GM23338 (cell line): ENCODE measurements around the gene UPP2. TPM values are rescaled to one million over a fixed set of nuclear protein-coding genes. Genes with fewer than 3 reads are reported as not detected.

ENCODE experiments used
- ATAC-seq: fragments of 200-7000 bp; cut with Tn5 transposase; 3 replicates; pipeline ENCODE4 v1.9.1; 2020
- DNase-seq: peaks from one replicate; pipeline ENCODE4 v3.0.0-alpha.2; 2015; ENCODE audit warnings: low spot score
- H2AFZ ChIP-seq: fragments of 200-600 bp; sonication (generic); 2 replicates; pipeline ENCODE4 v1.8.0; 2016; ENCODE audit warnings: antibody characterized with exemption, mild to moderate bottlenecking, moderate library complexity
- H3F3A ChIP-seq: fragments of 200-600 bp; sonication (generic); replicated peaks from 2 replicates; pipeline ENCODE4 v1.8.0; 2017; ENCODE audit warnings: antibody characterized with exemption, mixed run types, low read depth
- H3K27ac ChIP-seq: fragments of 200-600 bp; sonication (generic); 2 replicates; pipeline ENCODE4 v1.6.1; 2016; ENCODE audit warnings: low read depth
- H3K27me3 ChIP-seq: fragments of 200-600 bp; sonication (generic); 2 replicates; pipeline ENCODE4 v1.8.0; 2016; ENCODE audit warnings: mild to moderate bottlenecking, mixed run types, moderate library complexity; ENCODE audit not compliant: insufficient read depth
- H3K36me3 ChIP-seq: fragments of 200-600 bp; sonication (generic); 2 replicates; pipeline ENCODE4 v1.8.0; 2016; ENCODE audit warnings: mild to moderate bottlenecking; ENCODE audit not compliant: insufficient read depth
- H3K4me1 ChIP-seq: fragments of 200-600 bp; sonication (generic); 2 replicates; pipeline ENCODE4 v1.8.0; 2016; ENCODE audit warnings: mild to moderate bottlenecking, moderate library complexity; ENCODE audit not compliant: insufficient read depth
- H3K4me2 ChIP-seq: fragments of 200-600 bp; sonication (generic); 2 replicates; pipeline ENCODE4 v1.7.1; 2017; ENCODE audit warnings: mixed run types
- H3K4me3 ChIP-seq: fragments of 200-600 bp; sonication (generic); 2 replicates; pipeline ENCODE4 v1.6.1; 2016; ENCODE audit warnings: mixed run types
- H3K79me2 ChIP-seq: fragments of 200-600 bp; sonication (generic); replicated peaks from 2 replicates; pipeline ENCODE4 v1.8.0; 2017; ENCODE audit warnings: mild to moderate bottlenecking; ENCODE audit not compliant: insufficient read depth
- H3K9me2 ChIP-seq: fragments of 200-600 bp; sonication (generic); 2 replicates; pipeline ENCODE4 v1.8.0; 2017; ENCODE audit not compliant: insufficient read depth
- H4K20me1 ChIP-seq: fragments of 200-600 bp; sonication (generic); replicated peaks from 2 replicates; pipeline ENCODE4 v1.8.0; 2017; ENCODE audit warnings: mild to moderate bottlenecking; ENCODE audit not compliant: insufficient read depth
- H3K27ac Mint-ChIP-seq: 2 replicates; pipeline ENCODE4 v1.8.0; 2020; ENCODE audit warnings: inconsistent platforms, mild to moderate bottlenecking, moderate library complexity, mixed read lengths
- H3K27me3 Mint-ChIP-seq: 3 replicates; pipeline ENCODE4 v1.8.0; 2022; ENCODE audit warnings: low read depth, mild to moderate bottlenecking, moderate library complexity, mixed read lengths, inconsistent platforms; ENCODE audit not compliant: insufficient read depth, poor library complexity
- H3K36me3 Mint-ChIP-seq: 3 replicates; pipeline ENCODE4 v1.8.0; 2021; ENCODE audit warnings: low read depth, mild to moderate bottlenecking, inconsistent platforms, moderate library complexity, mixed read lengths
- H3K4me1 Mint-ChIP-seq: 3 replicates; pipeline ENCODE4 v1.8.0; 2020; ENCODE audit warnings: mild to moderate bottlenecking, inconsistent platforms, mixed read lengths
- H3K4me3 Mint-ChIP-seq: 3 replicates; pipeline ENCODE4 v1.8.0; 2021; ENCODE audit warnings: moderate library complexity, mild to moderate bottlenecking, inconsistent platforms, mixed read lengths
- H3K9me3 Mint-ChIP-seq: 3 replicates; pipeline ENCODE4 v1.8.0; 2020; ENCODE audit warnings: moderate library complexity, mild to moderate bottlenecking, inconsistent platforms, mixed read lengths
- CREB1 ChIP-seq: fragments of 250-450 bp; sonication (Bioruptor Pico); IDR thresholded peaks from 2 replicates; pipeline ENCODE4 v1.5.0; 2020; ENCODE audit warnings: low read depth, mild to moderate bottlenecking, moderate library complexity
- ETS1 ChIP-seq: IDR thresholded peaks from 2 replicates; pipeline ENCODE4 v1.6.1; 2016; ENCODE audit warnings: antibody characterized with exemption
- EZH2 ChIP-seq: fragments of 200-600 bp; sonication (generic); IDR thresholded peaks from one replicate; pipeline ENCODE4 v1.8.0; 2017; ENCODE audit warnings: antibody characterized with exemption, mild to moderate bottlenecking, low read depth; ENCODE audit not compliant: unreplicated experiment
- EZH2phosphoT487 ChIP-seq: fragments of 200-600 bp; sonication (generic); IDR thresholded peaks from one replicate; pipeline ENCODE4 v1.8.1; 2018; ENCODE audit warnings: antibody characterized with exemption; ENCODE audit not compliant: unreplicated experiment
- JUNB ChIP-seq: IDR thresholded peaks from one replicate; pipeline ENCODE4 v1.6.1; 2016; ENCODE audit warnings: antibody characterized with exemption; ENCODE audit not compliant: unreplicated experiment
- NANOG ChIP-seq: IDR thresholded peaks from 2 replicates; pipeline ENCODE4 v1.6.1; 2016; ENCODE audit warnings: antibody characterized with exemption, borderline replicate concordance
- POLR2AphosphoS5 ChIP-seq: IDR thresholded peaks from 2 replicates; pipeline ENCODE4 v1.6.1; 2016; ENCODE audit warnings: antibody characterized with exemption, low read depth
- STAT1 ChIP-seq: IDR thresholded peaks from one replicate; pipeline ENCODE4 v1.6.1; 2016; ENCODE audit warnings: antibody characterized with exemption; ENCODE audit not compliant: unreplicated experiment
- ZNF114 ChIP-seq: fragments of 250-450 bp; sonication (Bioruptor Pico); IDR thresholded peaks from 2 replicates; pipeline ENCODE4 v1.5.0; 2020; ENCODE audit warnings: mild to moderate bottlenecking, moderate library complexity
- ZNF331 ChIP-seq: fragments of 250-450 bp; sonication (Bioruptor Pico); IDR thresholded peaks from 2 replicates; pipeline ENCODE4 v1.5.0; 2020; ENCODE audit warnings: low read depth, mild to moderate bottlenecking, moderate library complexity
- polyA plus RNA-seq: library from polyadenylated mRNA; unstranded; fragments of >200 nt; fragmentation: Nextera tagmentation; extraction: Ambion mirVana; gene quantifications from 2 replicates; pipeline ENCODE4 v1.2.1, GENCODE V29; 2016
- total RNA-seq: library from RNA; depleted of rRNA; stranded (reverse); fragments of >200 nt; shearing (Covaris generic); gene quantifications from 2 replicates; pipeline ENCODE4 v1.2.3, GENCODE V29; 2014
- TF ChIP-seq, protein P1 (sequence below): fragments of 250-450 bp; sonication (Bioruptor Pico); IDR thresholded peaks from 2 replicates; pipeline ENCODE4 v1.5.0; 2020; ENCODE audit warnings: mild to moderate bottlenecking, moderate library complexity
- TF ChIP-seq, protein P2 (sequence below): IDR thresholded peaks from one replicate; pipeline ENCODE4 v1.6.1; 2018; ENCODE audit warnings: antibody characterized with exemption; ENCODE audit not compliant: unreplicated experiment
- TF ChIP-seq, protein P3 (sequence below), 2 experiments: fragments of 200-600 bp in 1 of 2; sonication (generic) in 1 of 2; conservative IDR thresholded peaks; 2 replicates each; pipeline versions ENCODE4 v1.5.1 to v1.6.1; 2016 to 2017; ENCODE audit warnings: antibody characterized with exemption in 2 of 2, low read depth in 2 of 2, mild to moderate bottlenecking in 2 of 2, moderate library complexity in 1 of 2

The UPP2 gene
- total and polyA plus RNA-seq, 2 experiments from 2014 or later = not detected

DNA sequence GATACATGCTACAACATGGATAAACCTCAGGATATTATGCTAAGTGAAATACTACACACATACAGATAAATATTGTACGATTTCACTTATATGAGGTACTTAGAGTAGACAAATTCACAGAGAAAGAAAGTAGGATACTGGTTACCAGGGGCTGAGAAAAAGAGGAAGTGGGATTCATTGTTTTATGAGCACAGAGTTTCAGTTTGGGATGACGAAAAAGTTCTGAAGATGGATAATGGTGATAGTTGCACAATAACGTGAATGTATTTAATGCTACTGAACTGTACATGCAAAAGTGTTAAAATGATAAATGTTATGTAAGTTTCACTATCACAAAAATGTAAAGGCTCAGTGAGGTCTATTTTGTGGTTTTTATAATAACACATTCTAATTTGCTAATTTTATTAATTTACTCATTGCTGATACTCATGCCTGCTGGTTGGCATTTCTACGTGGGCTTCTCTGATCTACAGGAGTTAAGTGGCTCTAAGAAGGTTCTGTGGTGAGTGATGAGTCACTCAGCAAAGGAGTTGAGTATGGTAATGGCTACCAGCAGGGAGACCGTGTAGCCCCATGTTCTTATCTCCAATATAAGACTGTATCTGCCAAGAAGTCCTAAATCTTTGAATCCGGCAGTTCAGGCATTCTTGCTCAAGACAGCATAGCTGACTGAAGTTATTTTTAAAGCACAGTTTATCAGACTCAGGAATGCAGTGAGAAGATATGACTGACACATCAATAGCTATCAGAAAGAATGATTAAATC is 41.1 kb downstream of the UPP2 start:
- Histone ChIP-seq H3F3A (no peaks in the 10 kb centered on the region), H2AFZ (no peak overlapping the region), H3K79me2 (no peaks in the 10 kb centered on the region), H3K27ac (no peak overlapping the region), H3K4me1 (no peaks in the 10 kb centered on the region), H3K27me3 (no peaks in the 10 kb centered on the region), H3K36me3 (no peaks in the 10 kb centered on the region), H3K9me2 (peaks cover 7% of the 10 kb centered on the region; the same call in 1 of the 2 replicates), H3K4me2 (no peak overlapping the region), H4K20me1 (no peaks in the 10 kb centered on the region), H3K4me3 (no peak overlapping the region)
- Mint-ChIP-seq H3K4me3 (no peak overlapping the region), H3K27ac (no peak overlapping the region), H3K36me3 (no peaks in the 10 kb centered on the region), H3K4me1 (peaks cover 13% of the 10 kb centered on the region), H3K9me3 (no peaks in the 10 kb centered on the region), H3K27me3 (peaks cover 4% of the 10 kb centered on the region)
- ATAC-seq (no peak), DNase-seq (no peak)
- TF ChIP-seq ZNF114 = no peak
- TF ChIP-seq, protein P1, sequence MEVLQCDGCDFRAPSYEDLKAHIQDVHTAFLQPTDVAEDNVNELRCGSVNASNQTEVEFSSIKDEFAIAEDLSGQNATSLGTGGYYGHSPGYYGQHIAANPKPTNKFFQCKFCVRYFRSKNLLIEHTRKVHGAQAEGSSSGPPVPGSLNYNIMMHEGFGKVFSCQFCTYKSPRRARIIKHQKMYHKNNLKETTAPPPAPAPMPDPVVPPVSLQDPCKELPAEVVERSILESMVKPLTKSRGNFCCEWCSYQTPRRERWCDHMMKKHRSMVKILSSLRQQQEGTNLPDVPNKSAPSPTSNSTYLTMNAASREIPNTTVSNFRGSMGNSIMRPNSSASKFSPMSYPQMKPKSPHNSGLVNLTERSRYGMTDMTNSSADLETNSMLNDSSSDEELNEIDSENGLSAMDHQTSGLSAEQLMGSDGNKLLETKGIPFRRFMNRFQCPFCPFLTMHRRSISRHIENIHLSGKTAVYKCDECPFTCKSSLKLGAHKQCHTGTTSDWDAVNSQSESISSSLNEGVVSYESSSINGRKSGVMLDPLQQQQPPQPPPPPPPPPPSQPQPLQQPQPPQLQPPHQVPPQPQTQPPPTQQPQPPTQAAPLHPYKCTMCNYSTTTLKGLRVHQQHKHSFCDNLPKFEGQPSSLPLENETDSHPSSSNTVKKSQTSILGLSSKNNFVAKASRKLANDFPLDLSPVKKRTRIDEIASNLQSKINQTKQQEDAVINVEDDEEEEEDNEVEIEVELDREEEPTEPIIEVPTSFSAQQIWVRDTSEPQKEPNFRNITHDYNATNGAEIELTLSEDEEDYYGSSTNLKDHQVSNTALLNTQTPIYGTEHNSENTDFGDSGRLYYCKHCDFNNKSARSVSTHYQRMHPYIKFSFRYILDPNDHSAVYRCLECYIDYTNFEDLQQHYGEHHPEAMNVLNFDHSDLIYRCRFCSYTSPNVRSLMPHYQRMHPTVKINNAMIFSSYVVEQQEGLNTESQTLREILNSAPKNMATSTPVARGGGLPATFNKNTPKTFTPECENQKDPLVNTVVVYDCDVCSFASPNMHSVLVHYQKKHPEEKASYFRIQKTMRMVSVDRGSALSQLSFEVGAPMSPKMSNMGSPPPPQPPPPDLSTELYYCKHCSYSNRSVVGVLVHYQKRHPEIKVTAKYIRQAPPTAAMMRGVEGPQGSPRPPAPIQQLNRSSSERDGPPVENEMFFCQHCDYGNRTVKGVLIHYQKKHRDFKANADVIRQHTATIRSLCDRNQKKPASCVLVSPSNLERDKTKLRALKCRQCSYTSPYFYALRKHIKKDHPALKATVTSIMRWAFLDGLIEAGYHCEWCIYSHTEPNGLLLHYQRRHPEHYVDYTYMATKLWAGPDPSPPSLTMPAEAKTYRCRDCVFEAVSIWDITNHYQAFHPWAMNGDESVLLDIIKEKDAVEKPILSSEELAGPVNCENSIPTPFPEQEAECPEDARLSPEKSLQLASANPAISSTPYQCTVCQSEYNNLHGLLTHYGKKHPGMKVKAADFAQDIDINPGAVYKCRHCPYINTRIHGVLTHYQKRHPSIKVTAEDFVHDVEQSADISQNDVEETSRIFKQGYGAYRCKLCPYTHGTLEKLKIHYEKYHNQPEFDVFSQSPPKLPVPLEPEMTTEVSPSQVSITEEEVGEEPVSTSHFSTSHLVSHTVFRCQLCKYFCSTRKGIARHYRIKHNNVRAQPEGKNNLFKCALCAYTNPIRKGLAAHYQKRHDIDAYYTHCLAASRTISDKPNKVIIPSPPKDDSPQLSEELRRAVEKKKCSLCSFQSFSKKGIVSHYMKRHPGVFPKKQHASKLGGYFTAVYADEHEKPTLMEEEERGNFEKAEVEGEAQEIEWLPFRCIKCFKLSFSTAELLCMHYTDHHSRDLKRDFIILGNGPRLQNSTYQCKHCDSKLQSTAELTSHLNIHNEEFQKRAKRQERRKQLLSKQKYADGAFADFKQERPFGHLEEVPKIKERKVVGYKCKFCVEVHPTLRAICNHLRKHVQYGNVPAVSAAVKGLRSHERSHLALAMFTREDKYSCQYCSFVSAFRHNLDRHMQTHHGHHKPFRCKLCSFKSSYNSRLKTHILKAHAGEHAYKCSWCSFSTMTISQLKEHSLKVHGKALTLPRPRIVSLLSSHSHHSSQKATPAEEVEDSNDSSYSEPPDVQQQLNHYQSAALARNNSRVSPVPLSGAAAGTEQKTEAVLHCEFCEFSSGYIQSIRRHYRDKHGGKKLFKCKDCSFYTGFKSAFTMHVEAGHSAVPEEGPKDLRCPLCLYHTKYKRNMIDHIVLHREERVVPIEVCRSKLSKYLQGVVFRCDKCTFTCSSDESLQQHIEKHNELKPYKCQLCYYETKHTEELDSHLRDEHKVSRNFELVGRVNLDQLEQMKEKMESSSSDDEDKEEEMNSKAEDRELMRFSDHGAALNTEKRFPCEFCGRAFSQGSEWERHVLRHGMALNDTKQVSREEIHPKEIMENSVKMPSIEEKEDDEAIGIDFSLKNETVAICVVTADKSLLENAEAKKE (CRISPR knock-in tag) = no peak
- TF ChIP-seq CREB1 (CRISPR knock-in tag) = no peak
- no peak for TF ChIP-seq STAT1
- no peak for TF ChIP-seq EZH2
- TF ChIP-seq, protein P2, sequence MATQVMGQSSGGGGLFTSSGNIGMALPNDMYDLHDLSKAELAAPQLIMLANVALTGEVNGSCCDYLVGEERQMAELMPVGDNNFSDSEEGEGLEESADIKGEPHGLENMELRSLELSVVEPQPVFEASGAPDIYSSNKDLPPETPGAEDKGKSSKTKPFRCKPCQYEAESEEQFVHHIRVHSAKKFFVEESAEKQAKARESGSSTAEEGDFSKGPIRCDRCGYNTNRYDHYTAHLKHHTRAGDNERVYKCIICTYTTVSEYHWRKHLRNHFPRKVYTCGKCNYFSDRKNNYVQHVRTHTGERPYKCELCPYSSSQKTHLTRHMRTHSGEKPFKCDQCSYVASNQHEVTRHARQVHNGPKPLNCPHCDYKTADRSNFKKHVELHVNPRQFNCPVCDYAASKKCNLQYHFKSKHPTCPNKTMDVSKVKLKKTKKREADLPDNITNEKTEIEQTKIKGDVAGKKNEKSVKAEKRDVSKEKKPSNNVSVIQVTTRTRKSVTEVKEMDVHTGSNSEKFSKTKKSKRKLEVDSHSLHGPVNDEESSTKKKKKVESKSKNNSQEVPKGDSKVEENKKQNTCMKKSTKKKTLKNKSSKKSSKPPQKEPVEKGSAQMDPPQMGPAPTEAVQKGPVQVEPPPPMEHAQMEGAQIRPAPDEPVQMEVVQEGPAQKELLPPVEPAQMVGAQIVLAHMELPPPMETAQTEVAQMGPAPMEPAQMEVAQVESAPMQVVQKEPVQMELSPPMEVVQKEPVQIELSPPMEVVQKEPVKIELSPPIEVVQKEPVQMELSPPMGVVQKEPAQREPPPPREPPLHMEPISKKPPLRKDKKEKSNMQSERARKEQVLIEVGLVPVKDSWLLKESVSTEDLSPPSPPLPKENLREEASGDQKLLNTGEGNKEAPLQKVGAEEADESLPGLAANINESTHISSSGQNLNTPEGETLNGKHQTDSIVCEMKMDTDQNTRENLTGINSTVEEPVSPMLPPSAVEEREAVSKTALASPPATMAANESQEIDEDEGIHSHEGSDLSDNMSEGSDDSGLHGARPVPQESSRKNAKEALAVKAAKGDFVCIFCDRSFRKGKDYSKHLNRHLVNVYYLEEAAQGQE = no peak
- TF ChIP-seq, protein P3, sequence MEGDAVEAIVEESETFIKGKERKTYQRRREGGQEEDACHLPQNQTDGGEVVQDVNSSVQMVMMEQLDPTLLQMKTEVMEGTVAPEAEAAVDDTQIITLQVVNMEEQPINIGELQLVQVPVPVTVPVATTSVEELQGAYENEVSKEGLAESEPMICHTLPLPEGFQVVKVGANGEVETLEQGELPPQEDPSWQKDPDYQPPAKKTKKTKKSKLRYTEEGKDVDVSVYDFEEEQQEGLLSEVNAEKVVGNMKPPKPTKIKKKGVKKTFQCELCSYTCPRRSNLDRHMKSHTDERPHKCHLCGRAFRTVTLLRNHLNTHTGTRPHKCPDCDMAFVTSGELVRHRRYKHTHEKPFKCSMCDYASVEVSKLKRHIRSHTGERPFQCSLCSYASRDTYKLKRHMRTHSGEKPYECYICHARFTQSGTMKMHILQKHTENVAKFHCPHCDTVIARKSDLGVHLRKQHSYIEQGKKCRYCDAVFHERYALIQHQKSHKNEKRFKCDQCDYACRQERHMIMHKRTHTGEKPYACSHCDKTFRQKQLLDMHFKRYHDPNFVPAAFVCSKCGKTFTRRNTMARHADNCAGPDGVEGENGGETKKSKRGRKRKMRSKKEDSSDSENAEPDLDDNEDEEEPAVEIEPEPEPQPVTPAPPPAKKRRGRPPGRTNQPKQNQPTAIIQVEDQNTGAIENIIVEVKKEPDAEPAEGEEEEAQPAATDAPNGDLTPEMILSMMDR (conservative IDR thresholded peaks at IDR 0.05; ENCODE audit: low read depth in 2 of 2) = no peak
- no peak for TF ChIP-seq NANOG
- no peak for TF ChIP-seq ETS1
- TF ChIP-seq ZNF331 (CRISPR knock-in tag) = no peak
- no peak for TF ChIP-seq POLR2AphosphoS5
- TF ChIP-seq EZH2phosphoT487 = no peak
- no peak for TF ChIP-seq JUNB
